OCI-LY3 (cell line): ENCODE data around the gene NUP210L.

Experiments
- CTCF ChIP-seq: fragments of 200-600, 300-600 bp; sonication (generic); IDR thresholded peaks from 2 replicates; pipeline ENCODE4 v1.5.1; 2014; ENCODE audit warnings: antibody characterized with exemption, low read length, low read depth
- EZH2phosphoT487 ChIP-seq: fragments of 200-600 bp; shearing (Covaris generic); IDR thresholded peaks from 2 replicates; pipeline ENCODE4 v1.6.1; 2018; ENCODE audit warnings: antibody characterized with exemption, mixed run types, low read depth

GRCh38 chr1:153958961-153959260, 196.0 kb downstream of the NUP210L start:
- no peak for TF ChIP-seq CTCF
- no peak for TF ChIP-seq EZH2phosphoT487
